DMS153 (cell line): ENCODE results near the gene TRIM2.
A peak's percentile ranks its signal among the peaks of the same experiment; 100 is the strongest.

Source experiments
- DNase-seq: peaks from one replicate; lab custom pipeline; 2025; lab: John Stamatoyannopoulos, UW

Gene TRIM2

DNA sequence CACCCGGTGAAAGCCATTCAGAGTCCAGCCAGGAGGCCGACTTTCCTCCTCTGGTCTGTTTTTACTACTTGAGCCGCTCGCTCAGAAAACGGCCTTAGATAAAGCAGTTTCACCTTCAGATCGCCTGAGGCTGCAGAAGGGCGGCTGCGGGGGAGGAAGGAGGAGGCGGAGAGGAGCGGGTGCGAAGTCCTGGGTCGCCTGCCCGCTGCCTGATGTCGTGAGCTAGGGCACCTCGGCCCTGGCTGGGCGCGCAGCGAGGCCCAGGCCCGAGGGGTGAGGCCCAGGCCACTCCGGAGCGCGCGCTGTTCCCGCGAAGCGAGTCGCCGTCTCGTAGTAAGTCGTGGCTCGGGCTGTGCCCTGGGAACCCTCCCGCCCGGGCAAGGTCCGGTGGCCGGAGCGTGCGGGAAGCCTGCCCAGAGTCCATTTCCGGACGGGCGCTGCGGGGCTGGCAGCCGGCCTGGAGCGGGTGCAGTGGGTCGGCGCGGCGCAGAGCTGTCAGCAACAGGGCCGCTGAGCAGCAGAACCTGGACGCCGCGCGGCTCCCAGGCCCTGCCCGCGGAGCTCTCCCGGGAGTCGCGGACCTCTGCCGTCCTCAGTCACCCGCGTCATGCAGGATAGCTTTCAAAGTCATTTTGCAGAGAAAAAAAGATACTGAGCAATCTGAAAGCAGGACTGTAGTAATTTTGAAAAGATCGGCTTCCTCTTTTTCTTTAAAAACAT lies 18.6 kb downstream of the TRIM2 start:
- no peak for DNase-seq

DNA sequence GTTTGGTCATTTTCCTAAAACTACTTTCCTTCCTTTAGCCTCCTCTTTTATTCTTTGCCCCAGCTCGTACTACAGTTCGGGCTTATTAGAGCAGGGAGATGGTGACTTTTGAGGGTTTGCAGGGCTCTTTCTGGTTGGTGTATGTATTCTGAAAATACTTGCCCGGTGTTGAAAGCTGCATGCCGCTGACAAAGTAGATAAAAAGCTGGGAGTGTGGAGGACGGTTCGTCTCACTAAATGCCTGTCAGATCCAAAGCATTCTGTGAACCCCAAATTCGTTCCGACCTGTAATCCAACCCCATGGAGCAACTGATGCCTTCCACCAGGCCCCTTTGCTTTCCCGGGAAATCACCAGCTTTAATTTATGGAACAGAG lies 19.2 kb downstream of the TRIM2 start:
- DNase-seq: no peak

DNA sequence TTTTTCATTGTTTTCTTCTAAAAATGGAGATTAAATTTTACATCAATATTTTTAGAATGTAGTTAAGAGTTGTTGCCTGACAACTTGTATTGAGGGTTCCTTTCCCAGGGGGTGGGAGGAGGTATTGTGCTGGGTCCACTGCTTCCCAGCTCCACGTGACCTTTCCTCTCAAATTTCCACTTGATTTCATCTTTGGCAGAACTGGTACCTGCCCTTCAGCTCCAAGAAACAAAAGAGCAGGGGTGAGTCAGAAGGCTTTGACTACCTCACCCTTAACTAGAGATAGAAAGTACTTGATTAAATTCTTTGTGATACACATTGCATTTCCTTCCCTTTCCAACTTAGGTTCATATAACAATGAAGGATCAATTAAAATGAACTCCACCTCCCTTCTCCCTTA lies 19.7 kb downstream of the TRIM2 start:
- DNase-seq: peak; percentile 43

GRCh38 chr4:153224474-153224873 lies 20.2 kb downstream of the TRIM2 start:
- DNase-seq: no peak

- no peak for DNase-seq
Observed at GRCh38 chr4:153227469-153228075, 23.3 kb downstream of the TRIM2 start.

DNA sequence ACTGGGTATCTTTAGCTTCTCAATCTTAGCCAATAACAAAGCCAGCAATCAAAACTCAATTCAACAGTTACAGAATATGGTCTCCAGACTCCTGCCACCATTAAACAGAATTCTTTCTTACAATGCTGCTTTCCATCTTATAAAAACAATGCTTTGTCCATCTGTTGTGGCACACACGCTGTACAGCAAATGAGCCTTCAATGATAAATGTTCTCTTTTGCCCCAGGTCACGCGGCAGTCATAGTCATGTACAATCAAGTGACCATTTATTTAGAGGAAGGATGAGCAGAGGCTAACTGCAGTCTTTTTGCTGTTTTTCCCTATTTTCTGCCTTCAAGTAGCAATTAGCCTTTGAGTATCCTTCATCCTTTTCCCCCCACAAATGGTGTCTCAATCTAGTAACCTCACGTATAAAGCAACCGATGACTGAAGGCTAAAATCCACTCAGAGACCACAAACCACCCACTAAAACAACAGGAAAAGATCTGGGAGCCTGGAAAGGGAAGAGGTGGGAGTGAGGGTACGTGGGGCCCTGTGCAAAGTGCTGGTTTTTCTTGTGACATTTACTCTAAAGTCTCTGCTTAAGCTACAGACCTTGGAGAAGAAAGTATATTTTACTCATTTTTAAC lies 24.4 kb downstream of the TRIM2 start:
- no peak for DNase-seq

- DNase-seq: no peak
Observed at GRCh38 chr4:153229545-153229944, 25.3 kb downstream of the TRIM2 start.

GRCh38 chr4:153232768-153233167 lies 28.5 kb downstream of the TRIM2 start:
- DNase-seq: peak; percentile 2

GRCh38 chr4:153233761-153234371 lies 29.6 kb downstream of the TRIM2 start:
- DNase-seq: peak; percentile 4

DNA sequence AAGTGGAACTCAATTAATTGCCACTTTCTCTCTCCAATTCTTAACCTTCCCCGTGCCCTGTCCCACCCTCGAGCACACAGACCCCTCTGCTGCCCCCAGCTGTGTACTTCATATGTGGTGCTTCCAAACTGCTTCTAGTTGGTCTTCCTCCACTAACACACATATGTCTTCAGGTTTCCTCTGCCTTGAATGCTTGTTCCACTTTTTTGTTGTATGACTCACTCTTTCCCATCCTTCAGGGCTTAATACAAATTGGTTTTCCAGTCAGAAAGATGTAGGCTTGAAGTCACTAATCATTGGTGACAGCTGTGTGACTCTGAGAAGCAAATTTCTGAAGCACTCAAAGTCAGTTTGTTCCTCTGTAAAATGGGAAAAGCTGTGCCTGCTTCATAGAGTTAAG lies 30.6 kb downstream of the TRIM2 start:
- DNase-seq: no peak

DNA sequence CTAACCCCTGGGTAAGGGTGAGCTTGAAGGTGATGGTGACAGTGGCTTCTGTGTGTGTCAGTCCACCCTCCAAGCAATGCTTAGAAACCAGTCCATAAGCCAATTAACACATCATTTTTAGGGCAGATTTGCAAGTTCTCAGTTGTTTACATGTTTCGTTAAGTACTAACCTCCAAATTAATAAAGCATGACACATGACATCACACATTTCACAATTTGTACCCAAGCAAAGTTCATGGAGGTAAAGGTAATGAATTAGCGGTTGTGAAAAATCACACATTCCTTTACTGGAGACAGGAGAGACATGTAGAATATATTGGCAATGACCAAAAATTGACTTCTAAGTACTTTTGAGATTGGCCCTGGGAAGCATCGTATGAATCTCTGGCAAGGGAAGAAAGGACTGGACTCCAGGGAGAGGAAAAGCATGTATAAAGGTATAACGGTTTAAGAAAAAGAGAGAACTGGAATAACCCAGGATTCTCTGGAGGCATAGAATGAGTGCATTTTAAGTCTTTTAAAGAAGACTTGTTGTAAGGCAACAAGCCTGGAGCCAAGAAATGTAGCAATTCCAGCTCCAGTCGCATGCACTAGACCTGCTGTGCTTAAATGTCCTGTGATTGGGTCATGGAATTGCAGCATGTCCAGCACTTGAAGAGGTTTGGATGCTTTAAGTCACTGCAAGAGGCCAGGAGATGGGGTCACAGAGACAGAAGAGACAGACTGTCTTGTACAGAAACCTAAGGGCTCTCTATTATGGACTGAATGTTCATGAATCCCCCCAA lies 34.1 kb downstream of the TRIM2 start:
- DNase-seq: no peak

DNA sequence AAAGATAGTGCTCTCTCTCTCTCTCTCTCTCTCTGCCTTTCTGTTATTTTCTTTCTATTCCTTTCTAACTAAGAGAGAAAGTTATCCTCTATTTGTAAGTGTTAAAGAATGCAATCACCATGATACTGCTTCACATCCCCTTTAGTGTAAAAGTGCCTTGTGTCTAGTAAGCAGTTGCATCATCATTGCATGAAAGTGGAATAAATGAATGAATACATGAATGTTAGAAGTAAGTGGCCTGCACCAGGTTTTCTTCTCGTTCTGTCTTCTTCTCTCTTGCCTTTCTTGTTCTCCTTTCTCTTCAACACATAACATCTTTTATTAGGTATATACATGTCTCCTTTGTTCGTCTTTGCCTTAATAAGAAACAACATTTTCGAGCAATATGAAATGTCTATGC lies 35.2 kb downstream of the TRIM2 start:
- DNase-seq: no peak

GRCh38 chr4:153241295-153241694 lies 37.1 kb downstream of the TRIM2 start:
- DNase-seq: no peak

GRCh38 chr4:153241970-153242838 lies 38.0 kb downstream of the TRIM2 start:
- DNase-seq: peak; percentile 9

GRCh38 chr4:153242839-153243324 lies 38.6 kb downstream of the TRIM2 start:
- DNase-seq: no peak

DNA sequence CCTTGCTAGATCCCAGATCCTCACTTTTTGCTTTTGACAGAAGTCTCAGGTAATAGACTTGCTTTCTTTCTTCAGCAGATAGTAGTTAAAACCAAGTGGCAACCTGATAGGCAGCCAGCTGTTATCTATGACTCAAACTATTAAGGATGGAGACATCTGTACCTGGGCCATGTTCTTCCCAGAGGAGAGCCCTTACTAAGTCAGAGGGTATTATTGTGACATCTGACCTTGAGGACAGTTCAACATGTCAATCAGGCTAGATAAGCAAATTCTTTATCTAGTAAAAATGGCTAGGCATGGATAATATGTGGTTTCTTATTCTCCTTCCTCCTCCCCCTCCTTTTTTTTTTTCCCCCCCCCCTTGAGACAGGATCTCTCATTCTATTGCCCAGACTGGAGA lies 39.2 kb downstream of the TRIM2 start:
- no peak for DNase-seq

DNA sequence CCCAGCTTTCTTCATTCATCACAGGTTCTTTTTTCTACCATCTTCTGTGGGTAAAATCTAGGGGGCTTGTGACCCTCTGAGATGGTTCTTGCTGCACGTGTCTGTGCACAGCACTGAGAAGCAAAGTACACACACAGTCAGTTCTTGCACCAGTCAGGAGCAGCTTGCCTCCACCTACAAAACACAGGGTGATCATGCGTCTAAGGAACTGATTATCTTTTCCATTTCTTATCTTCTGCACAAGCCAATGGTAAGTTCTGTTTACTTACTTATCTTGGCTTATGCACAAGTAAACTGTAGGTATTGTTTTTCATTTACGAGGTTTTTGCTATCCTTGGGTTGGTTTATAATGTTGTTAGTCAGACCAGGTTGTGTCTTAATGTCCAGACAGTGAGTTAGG lies 40.7 kb downstream of the TRIM2 start:
- no peak for DNase-seq

DNA sequence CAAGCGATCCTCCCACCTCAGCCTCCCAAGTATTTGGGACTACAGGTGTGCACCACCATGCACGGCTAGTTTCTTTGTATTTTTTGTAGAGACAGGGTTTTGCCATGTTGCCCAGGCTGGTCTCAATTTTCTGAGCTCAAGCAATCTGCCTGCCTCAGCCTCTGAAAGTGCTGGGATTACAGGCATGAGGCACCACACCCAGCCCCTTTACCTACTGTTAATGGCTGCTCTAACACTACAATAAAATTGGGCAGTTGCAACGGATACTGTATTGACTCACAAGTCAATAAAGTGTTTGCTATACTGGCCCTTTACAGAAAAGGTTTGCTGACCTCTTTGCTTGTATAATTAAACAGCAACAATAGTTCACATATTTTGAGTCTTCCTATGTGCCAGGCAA lies 41.5 kb downstream of the TRIM2 start:
- no peak for DNase-seq

DNA sequence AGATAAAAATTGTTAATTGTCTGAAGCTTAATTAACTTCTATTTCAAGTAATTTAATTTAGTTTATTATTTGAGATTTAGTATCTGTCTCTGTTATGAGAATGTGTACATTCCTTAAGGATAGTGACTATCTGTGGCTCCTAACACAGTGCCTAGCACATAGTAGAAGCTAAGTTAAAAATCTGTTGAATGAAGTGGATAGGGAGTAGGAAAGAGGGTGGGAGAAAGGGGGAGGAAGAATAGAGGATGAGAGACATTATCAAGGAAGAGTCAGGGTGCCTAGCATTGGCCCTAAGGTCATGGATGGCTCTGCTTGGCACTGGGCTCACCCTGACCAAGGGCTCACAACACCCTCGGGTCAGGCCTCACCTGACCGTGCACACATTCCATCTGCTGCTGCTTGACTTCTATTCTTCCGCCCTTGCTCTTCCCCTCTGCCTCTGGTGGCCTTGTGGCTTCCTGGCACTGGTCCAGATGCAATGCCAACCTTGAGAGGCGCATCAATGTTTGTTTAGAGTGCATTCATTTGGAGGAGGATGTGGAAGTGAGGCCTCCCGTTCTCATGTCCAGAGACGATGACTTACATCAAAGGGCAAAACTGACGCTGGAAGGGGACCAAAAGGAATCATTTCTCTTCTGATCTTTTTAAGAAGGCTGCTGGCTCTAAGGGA lies 42.3 kb downstream of the TRIM2 start:
- DNase-seq: no peak

- DNase-seq: no peak
Observed at GRCh38 chr4:153247116-153247490, 42.9 kb downstream of the TRIM2 start.
